Mucosa of rectum (tissue), 2 donors: ENCODE measurements around the gene MEAK7.

ENCODE experiments used
- H3K27ac ChIP-seq, 2 donors: one replicate each; pipeline ENCODE4 v1.7.0; 2013; ENCODE audit warnings: inconsistent platforms in 2 of 2, low read depth in 2 of 2, low read length in 2 of 2
- H3K27me3 ChIP-seq, 2 donors: one replicate each; pipeline ENCODE4 v1.7.0; 2013; ENCODE audit warnings: low read length in 2 of 2; ENCODE audit not compliant: control insufficient read depth in 2 of 2, insufficient read depth in 2 of 2
- H3K36me3 ChIP-seq, 2 donors: one replicate each; pipeline ENCODE4 v1.7.0; 2013; ENCODE audit warnings: low read length in 2 of 2; ENCODE audit not compliant: control insufficient read depth in 2 of 2, insufficient read depth in 2 of 2
- H3K4me1 ChIP-seq, 2 donors: one replicate each; pipeline ENCODE4 v1.7.0; 2013; ENCODE audit warnings: low read length in 2 of 2, mild to moderate bottlenecking in 1 of 2; ENCODE audit not compliant: control insufficient read depth in 2 of 2, insufficient read depth in 2 of 2
- H3K4me3 ChIP-seq, 2 donors: one replicate each; pipeline ENCODE4 v1.7.0; 2013; ENCODE audit warnings: low read length in 2 of 2
- H3K9ac ChIP-seq, 2 donors: one replicate each; pipeline ENCODE4 v1.7.0; 2013; ENCODE audit warnings: low read length in 2 of 2, low read depth in 1 of 2, mild to moderate bottlenecking in 1 of 2
- H3K9me3 ChIP-seq, 2 donors: one replicate each; pipeline ENCODE4 v1.7.0; 2013; ENCODE audit warnings: low read length in 2 of 2; ENCODE audit not compliant: control insufficient read depth in 2 of 2
- donor health status: healthy.
- donor health status: Normal muscosa, but diverticular disease.

Gene MEAK7

DNA sequence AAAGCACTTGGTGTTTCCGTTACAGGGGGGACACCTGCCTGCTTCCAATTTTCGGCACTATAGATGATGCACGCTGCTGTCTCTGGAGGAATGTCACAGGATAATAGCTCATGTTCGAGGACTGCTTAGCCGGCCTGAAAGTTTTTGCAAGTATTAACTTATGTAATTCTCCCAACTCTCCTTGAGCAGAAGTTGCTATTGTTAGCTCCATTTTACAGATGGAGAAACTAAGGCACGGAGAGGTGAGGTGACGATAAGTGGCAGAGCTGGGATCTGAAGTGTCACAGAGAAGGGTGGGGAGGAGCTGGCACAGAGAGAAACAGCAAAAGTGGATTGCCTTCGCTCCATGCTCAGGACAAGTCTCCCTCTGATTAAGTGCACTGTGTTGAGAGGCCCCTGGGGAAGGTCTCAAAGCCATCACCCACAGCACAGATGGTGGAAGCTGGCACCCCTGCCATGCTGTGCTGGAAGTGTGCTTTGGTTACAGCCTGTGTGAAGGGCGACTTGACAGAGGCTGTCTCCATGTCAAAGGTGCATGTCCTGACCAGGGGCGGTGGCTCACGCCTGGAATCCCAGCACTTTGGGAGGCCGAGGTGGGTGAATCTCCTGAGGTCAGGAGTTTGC is 40.8 kb upstream of the MEAK7 start:
- Histone ChIP-seq H3K27ac (no peak overlapping the region), H3K4me1 (peaks cover 0 to 6% of the 10 kb centered on the region in 2 donors), H3K4me3 (no peak overlapping the region), H3K9me3 (no peaks in the 10 kb centered on the region), H3K36me3 (no peaks in the 10 kb centered on the region), H3K9ac (no peak overlapping the region), H3K27me3 (no peaks in the 10 kb centered on the region)

DNA sequence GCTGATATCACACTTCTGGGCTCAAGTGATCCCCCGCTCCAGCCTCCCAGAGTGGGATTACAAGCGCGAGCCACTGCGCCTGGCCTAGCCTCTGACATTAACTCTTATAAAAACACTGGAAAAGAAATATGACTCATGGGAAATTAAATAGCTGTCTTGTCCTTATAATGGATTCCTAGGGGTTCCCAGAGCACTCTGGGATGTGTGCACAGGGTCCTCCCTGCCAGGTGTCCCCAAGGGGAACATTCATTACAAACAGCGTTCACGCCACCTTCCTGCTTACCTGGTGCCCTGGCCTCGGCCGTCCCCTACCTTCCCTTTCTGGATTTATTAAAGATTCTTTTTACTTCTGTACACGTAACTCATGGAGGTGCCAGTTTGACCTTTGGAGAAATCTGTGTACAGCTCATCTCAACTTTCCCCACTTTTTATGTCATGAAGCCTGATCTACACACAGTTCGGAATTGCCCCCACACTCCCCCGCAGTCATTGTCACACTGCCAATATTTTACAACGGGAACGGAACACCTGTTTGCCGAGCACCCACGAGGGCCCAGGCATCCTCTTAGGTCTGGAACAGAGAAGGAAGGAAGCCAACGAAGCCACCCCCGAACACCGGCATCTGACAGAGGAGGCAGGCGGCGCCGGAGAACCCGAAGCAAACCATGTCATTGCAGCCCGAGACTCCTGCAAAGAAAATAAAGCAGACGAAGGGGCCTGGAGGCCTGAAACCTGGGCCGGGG is 39.7 kb upstream of the MEAK7 start:
- Histone ChIP-seq H3K27me3 (no peaks in the 10 kb centered on the region), H3K4me1 (peaks cover 0 to 9% of the 10 kb centered on the region in 2 donors), H3K9me3 (no peaks in the 10 kb centered on the region), H3K36me3 (no peaks in the 10 kb centered on the region), H3K9ac (no peak overlapping the region), H3K27ac (no peak overlapping the region), H3K4me3 (no peak overlapping the region)

GRCh38 chr16:84543253-84543652 is 38.8 kb upstream of the MEAK7 start:
- no peaks in the 10 kb centered on the region for H3K36me3 ChIP-seq
- H3K9ac ChIP-seq: no peak overlapping the region
- no peak overlapping the region for H3K4me3 ChIP-seq
- H3K27me3 ChIP-seq: no peaks in the 10 kb centered on the region
- peaks cover 0 to 9% of the 10 kb centered on the region in 2 donors for H3K4me1 ChIP-seq
- H3K9me3 ChIP-seq: no peaks in the 10 kb centered on the region
- no peak overlapping the region for H3K27ac ChIP-seq

GRCh38 chr16:84541999-84542817 is 37.7 kb upstream of the MEAK7 start:
- Histone ChIP-seq H3K27ac (no peak overlapping the region), H3K4me1 (peaks cover 0 to 9% of the 10 kb centered on the region in 2 donors), H3K9me3 (no peaks in the 10 kb centered on the region), H3K36me3 (no peaks in the 10 kb centered on the region), H3K27me3 (no peaks in the 10 kb centered on the region), H3K9ac (no peak overlapping the region), H3K4me3 (no peak overlapping the region)

DNA sequence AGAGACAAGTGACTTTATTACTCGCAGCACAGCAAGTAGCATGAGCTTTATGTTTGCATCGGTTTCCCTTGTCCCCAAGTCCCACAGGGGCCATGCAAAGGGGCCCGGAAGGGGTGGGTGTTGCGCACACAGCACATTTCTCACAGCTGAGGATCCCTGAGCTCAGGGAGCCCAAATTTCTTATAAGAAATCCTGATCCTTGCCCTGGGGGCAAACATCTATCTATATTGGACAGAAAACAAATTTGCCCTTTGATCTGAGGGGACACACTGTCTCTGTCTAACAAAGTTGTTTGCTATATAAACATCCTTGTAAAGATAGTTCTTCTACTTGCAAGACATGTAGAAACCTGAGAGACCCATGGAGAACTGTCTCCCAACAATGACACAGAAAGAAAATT is 35.7 kb upstream of the MEAK7 start:
- Histone ChIP-seq H3K4me3 (no peak overlapping the region), H3K9ac (no peak overlapping the region), H3K27me3 (no peaks in the 10 kb centered on the region), H3K27ac (no peak overlapping the region), H3K36me3 (no peaks in the 10 kb centered on the region), H3K4me1 (peaks cover 0 to 9% of the 10 kb centered on the region in 2 donors), H3K9me3 (no peaks in the 10 kb centered on the region)

DNA sequence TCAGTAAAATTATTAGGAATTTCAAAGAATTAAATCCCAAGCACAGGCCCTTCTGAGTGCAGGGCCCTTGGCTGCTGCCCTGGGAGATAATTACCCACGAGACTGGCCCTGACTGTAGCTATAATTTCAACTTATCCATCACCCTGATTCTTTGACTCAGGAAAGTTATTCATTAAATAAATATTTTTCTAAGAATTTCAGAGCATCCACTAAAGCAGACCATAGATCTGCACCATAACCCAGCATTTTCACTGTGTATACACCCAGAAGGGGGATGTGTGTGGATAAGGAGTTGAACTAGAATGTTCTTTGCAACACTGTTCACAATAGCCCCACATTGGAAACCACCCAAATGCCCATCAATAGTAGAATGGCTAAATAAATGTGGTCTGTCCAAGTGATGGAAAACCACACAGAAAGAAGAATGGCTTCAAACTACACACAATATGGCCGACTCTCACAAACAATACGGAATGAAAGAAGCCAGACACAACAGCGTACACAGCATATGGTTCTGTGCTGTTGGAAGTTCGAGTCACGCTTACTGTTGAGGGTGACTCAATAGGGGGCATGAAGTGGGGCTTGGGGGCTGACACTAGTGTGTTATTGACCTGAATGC is 33.9 kb upstream of the MEAK7 start:
- H3K36me3 ChIP-seq: no peaks in the 10 kb centered on the region
- H3K9ac ChIP-seq: no peak overlapping the region
- H3K27me3 ChIP-seq: no peaks in the 10 kb centered on the region
- H3K27ac ChIP-seq: no peak overlapping the region
- H3K4me1 ChIP-seq: peaks cover 0 to 9% of the 10 kb centered on the region in 2 donors
- H3K4me3 ChIP-seq: no peak overlapping the region
- H3K9me3 ChIP-seq: no peaks in the 10 kb centered on the region

- Histone ChIP-seq H3K9ac (no peak overlapping the region), H3K4me1 (peaks cover 0 to 15% of the 10 kb centered on the region in 2 donors), H3K36me3 (no peaks in the 10 kb centered on the region), H3K27ac (no peak overlapping the region), H3K27me3 (no peaks in the 10 kb centered on the region), H3K9me3 (no peaks in the 10 kb centered on the region), H3K4me3 (no peak overlapping the region)
These were observed 33.2 kb upstream of the MEAK7 start for GRCh38 chr16:84537491-84538151.

- Histone ChIP-seq H3K27ac (no peak overlapping the region), H3K4me1 (peaks cover 0 to 9% of the 10 kb centered on the region in 2 donors), H3K9ac (no peak overlapping the region), H3K27me3 (no peaks in the 10 kb centered on the region), H3K9me3 (no peaks in the 10 kb centered on the region), H3K36me3 (no peaks in the 10 kb centered on the region), H3K4me3 (no peak overlapping the region)
These were observed 31.4 kb upstream of the MEAK7 start for GRCh38 chr16:84535851-84536250.

DNA sequence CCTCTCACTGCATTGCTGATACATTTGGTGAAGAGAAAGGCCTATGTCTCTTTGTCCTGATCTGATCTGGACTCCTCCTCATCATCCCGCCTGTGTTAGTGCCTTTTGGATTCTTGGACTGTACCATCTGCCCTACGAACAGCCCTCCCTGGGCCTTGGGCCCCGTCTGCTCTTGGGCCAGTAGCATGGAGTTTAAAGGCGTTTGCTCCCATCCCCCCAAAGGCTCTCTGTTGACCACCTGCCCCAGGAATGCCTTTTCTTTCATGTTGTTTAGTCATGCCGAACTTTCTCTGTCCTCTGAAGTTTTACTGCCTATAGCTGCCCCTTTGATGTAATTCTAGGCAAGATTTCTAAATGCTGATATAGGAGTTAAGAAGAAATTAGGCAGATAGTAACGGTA is 30.9 kb upstream of the MEAK7 start:
- Histone ChIP-seq H3K36me3 (no peaks in the 10 kb centered on the region), H3K4me1 (peaks cover 0 to 9% of the 10 kb centered on the region in 2 donors), H3K4me3 (no peak overlapping the region), H3K9ac (no peak overlapping the region), H3K9me3 (no peaks in the 10 kb centered on the region), H3K27ac (no peak overlapping the region), H3K27me3 (no peaks in the 10 kb centered on the region)
